OCI-LY3 (cell line): ENCODE measurements around the gene GIPC2.

Experiments
- H2AFZ ChIP-seq: fragments of 200-600, 300-600 bp; shearing (Covaris generic); 2 replicates; pipeline ENCODE4 v1.6.0; 2014; ENCODE audit warnings: antibody characterized with exemption, low read depth, low read length
- H3K27ac ChIP-seq: fragments of 200-600, 300-600 bp; sonication (generic); 2 replicates; pipeline ENCODE4 v1.5.1; 2014; ENCODE audit warnings: mild to moderate bottlenecking, low read length, moderate library complexity, mixed read lengths
- H3K27me3 ChIP-seq: fragments of 200-600, 300-600 bp; sonication (generic); 2 replicates; pipeline ENCODE4 v1.6.1; 2014; ENCODE audit warnings: low read depth, low read length, mixed read lengths
- H3K36me3 ChIP-seq: fragments of 200-600, 300-600 bp; sonication (generic); replicated peaks from 2 replicates; pipeline ENCODE3; 2014; ENCODE audit warnings: low read depth, low read length, mixed read lengths
- H3K4me1 ChIP-seq: fragments of 300-600, 200-600 bp; sonication (generic); 2 replicates; pipeline ENCODE4 v1.6.1; 2014; ENCODE audit warnings: low read length, mixed read lengths
- H3K4me2 ChIP-seq: fragments of 200-600, 300-600 bp; sonication (generic); 2 replicates; pipeline ENCODE4 v1.6.1; 2014; ENCODE audit warnings: low read length, mixed read lengths
- H3K4me3 ChIP-seq: fragments of 300-600, 200-600 bp; sonication (generic); 2 replicates; pipeline ENCODE4 v1.5.1; 2014; ENCODE audit warnings: antibody characterized with exemption, mild to moderate bottlenecking, low read length, moderate library complexity
- H3K79me2 ChIP-seq: fragments of 300-600, 200-600 bp; shearing (Covaris generic); 2 replicates; pipeline ENCODE4 v1.6.1; 2014; ENCODE audit warnings: mild to moderate bottlenecking, low read length, mixed read lengths
- H3K9ac ChIP-seq: fragments of 300-600, 200-600 bp; shearing (Covaris generic); 2 replicates; pipeline ENCODE4 v1.6.0; 2014; ENCODE audit warnings: mild to moderate bottlenecking, low read length, moderate library complexity
- H3K9me3 ChIP-seq: fragments of 200-600, 300-600 bp; shearing (Covaris generic); 2 replicates; pipeline ENCODE4 v1.6.1; 2014; ENCODE audit warnings: low read length, mixed read lengths; ENCODE audit not compliant: insufficient read depth
- H4K20me1 ChIP-seq: fragments of 200-600, 300-600 bp; sonication (generic); 2 replicates; pipeline ENCODE4 v1.6.1; 2016; ENCODE audit warnings: low read length, mixed read lengths; ENCODE audit not compliant: insufficient read depth
- EZH2phosphoT487 ChIP-seq: fragments of 200-600 bp; shearing (Covaris generic); IDR thresholded peaks from 2 replicates; pipeline ENCODE4 v1.6.1; 2018; ENCODE audit warnings: antibody characterized with exemption, mixed run types, low read depth
- TF ChIP-seq, protein P1 (sequence below): fragments of 200-600, 300-600 bp; sonication (generic); IDR thresholded peaks from 2 replicates; pipeline ENCODE4 v1.5.1; 2014; ENCODE audit warnings: antibody characterized with exemption, low read length, low read depth

GIPC2 gene

DNA sequence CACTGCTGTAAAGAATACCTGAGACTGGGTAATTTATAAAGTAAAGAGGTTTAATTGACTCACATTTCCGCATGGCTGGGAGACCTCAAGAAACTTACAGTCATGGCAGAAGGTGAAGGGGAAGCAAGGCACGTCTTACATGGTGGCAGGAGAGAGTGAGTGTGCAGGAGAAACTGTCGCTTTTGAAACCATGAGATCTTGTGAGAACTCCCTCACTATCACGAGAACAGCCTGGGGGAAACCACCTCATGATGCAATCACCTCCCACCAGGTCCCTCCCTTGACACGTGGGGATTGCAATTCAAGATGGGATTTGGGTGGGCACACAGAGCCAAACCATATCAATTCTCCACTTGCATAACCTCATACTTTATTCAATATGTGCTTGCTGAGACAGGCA, 76.6 kb downstream of the GIPC2 start:
- no peaks in the 10 kb centered on the region for H3K4me1 ChIP-seq
- H3K36me3 ChIP-seq = no peaks in the 10 kb centered on the region
- TF ChIP-seq, protein P1, sequence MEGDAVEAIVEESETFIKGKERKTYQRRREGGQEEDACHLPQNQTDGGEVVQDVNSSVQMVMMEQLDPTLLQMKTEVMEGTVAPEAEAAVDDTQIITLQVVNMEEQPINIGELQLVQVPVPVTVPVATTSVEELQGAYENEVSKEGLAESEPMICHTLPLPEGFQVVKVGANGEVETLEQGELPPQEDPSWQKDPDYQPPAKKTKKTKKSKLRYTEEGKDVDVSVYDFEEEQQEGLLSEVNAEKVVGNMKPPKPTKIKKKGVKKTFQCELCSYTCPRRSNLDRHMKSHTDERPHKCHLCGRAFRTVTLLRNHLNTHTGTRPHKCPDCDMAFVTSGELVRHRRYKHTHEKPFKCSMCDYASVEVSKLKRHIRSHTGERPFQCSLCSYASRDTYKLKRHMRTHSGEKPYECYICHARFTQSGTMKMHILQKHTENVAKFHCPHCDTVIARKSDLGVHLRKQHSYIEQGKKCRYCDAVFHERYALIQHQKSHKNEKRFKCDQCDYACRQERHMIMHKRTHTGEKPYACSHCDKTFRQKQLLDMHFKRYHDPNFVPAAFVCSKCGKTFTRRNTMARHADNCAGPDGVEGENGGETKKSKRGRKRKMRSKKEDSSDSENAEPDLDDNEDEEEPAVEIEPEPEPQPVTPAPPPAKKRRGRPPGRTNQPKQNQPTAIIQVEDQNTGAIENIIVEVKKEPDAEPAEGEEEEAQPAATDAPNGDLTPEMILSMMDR = no peak
- no peak for TF ChIP-seq EZH2phosphoT487
- no peaks in the 10 kb centered on the region for H3K27me3 ChIP-seq
- H3K9me3 ChIP-seq = no peaks in the 10 kb centered on the region
- no peak overlapping the region for H3K4me2 ChIP-seq
- H2AFZ ChIP-seq = no peak overlapping the region
- H3K9ac ChIP-seq = no peak overlapping the region
- no peaks in the 10 kb centered on the region for H4K20me1 ChIP-seq
- no peak overlapping the region for H3K4me3 ChIP-seq
- H3K27ac ChIP-seq = no peak overlapping the region
- no peaks in the 10 kb centered on the region for H3K79me2 ChIP-seq

DNA sequence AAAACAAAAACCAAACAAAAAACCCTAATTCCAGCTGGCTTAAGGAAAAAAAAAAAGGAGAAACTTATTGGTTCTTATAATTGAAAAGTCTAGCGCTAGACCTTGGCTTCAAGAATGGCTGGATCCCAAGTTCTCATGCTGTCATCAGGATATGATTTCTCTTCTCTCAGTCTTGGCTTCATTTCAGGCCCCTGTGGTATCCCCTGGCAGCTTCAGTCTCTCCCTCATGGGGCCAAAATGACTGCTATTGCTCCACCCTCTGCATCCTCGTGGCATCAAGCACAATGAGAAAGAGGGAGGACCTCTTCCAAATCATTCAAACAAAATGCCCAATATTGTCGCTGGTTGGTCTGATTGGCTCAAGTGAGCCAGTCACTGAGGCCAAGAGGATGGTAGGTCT, 80.7 kb downstream of the GIPC2 start:
- Histone ChIP-seq H3K79me2 (no peaks in the 10 kb centered on the region), H2AFZ (no peak overlapping the region)
- TF ChIP-seq, protein P1 = no peak
- TF ChIP-seq EZH2phosphoT487 = no peak

DNA sequence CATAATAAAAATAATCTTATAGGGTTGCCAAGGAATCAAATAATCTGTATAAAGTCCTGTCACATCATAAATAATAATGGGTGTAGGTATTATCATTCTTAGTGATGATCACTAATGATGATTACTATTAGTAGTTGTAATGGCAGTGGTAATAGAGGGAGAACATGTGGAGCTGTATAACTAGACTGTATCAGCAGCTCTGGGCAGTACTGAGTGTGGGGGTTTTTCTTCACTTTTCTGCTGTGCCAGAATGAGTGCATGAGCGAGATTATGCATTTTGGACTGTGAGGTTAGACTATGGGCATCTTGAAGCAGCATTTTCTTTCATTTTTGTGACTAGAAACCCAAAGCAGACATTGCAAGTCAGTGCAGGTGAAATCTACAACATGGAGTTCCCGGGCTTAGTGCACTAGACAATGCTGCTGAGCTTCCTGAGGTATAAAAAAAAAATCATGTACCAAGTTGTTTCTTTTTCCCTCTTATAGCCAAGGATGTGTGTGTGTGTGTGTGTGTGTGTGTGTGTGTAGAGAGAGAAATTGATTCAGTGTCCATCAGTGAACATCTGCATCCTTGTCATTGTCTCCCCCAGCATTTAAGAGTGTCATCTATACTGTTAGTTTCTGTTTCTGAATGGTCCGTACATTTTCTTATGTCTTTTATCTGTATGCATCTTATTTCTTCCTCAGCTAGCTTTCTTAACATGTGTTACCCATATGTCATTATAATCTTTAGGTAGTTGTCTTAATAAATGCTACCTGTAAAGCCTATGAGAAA, 86.6 kb downstream of the GIPC2 start:
- no peaks in the 10 kb centered on the region for H3K4me1 ChIP-seq
- H3K9me3 ChIP-seq = no peaks in the 10 kb centered on the region
- H3K4me2 ChIP-seq = peak overlapping the region; percentile 44
- no peaks in the 10 kb centered on the region for H3K79me2 ChIP-seq
- no peaks in the 10 kb centered on the region for H3K36me3 ChIP-seq
- H2AFZ ChIP-seq = 0 out of 2 replicates have a peak overlapping the region, but pooled peaks have one; percentile 18
- TF ChIP-seq, protein P1 = no peak
- TF ChIP-seq EZH2phosphoT487 = no peak
- H3K9ac ChIP-seq = no peak overlapping the region
- H3K4me3 ChIP-seq = no peak overlapping the region
- no peaks in the 10 kb centered on the region for H4K20me1 ChIP-seq
- H3K27me3 ChIP-seq = no peaks in the 10 kb centered on the region
- H3K27ac ChIP-seq = no peak overlapping the region

More for the DNA sequence above, 80.7 kb downstream of the GIPC2 start:
- no peaks in the 10 kb centered on the region for H3K27me3 ChIP-seq
- H3K36me3 ChIP-seq = no peaks in the 10 kb centered on the region
- no peak overlapping the region for H3K4me3 ChIP-seq
- H3K4me1 ChIP-seq = no peaks in the 10 kb centered on the region
- no peaks in the 10 kb centered on the region for H3K9me3 ChIP-seq
- H3K4me2 ChIP-seq = no peak overlapping the region
- no peak overlapping the region for H3K27ac ChIP-seq
- no peak overlapping the region for H3K9ac ChIP-seq
- no peaks in the 10 kb centered on the region for H4K20me1 ChIP-seq

DNA sequence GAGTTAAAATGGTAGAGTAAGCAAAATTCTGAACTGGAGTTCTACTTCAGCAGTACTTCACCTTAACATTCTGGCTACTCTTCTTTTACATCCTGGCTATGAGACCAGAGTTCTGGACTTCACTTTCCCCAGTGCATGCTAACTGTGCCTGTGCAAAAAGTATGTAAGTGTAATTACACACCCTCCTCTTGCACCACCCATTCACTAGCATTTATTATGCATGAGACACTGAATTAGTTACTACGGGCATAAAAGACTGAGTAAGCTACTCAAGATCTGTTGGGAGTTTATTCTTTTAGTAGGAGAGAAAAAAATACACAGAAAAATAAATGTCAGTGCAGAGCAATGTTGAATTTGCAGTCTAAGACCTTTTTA, 87.2 kb downstream of the GIPC2 start:
- H3K9me3 ChIP-seq = no peaks in the 10 kb centered on the region
- H3K27ac ChIP-seq = no peak overlapping the region
- H3K4me2 ChIP-seq = peak overlapping the region; percentile 44
- no peak overlapping the region for H3K9ac ChIP-seq
- H3K79me2 ChIP-seq = no peaks in the 10 kb centered on the region
- H3K36me3 ChIP-seq = no peaks in the 10 kb centered on the region
- H2AFZ ChIP-seq = 0 out of 2 replicates have a peak overlapping the region, but pooled peaks have one; percentile 18
- TF ChIP-seq, protein P1 = no peak
- TF ChIP-seq EZH2phosphoT487 = no peak
- no peaks in the 10 kb centered on the region for H3K27me3 ChIP-seq
- H3K4me1 ChIP-seq = no peaks in the 10 kb centered on the region
- H3K4me3 ChIP-seq = no peak overlapping the region
- H4K20me1 ChIP-seq = no peaks in the 10 kb centered on the region
